C4-2B (cell line): ENCODE measurements around the gene PRKD2.

Source experiments
- ZFX ChIP-seq: fragments of 450-650 bp; IDR thresholded peaks from 2 replicates; pipeline ENCODE4 v1.6.1; 2017
- TF ChIP-seq, protein P1 (sequence below): fragments of 450-650 bp; conservative IDR thresholded peaks from 2 replicates; pipeline ENCODE4 v1.5.1; 2017; ENCODE audit warnings: mild to moderate bottlenecking

DNA sequence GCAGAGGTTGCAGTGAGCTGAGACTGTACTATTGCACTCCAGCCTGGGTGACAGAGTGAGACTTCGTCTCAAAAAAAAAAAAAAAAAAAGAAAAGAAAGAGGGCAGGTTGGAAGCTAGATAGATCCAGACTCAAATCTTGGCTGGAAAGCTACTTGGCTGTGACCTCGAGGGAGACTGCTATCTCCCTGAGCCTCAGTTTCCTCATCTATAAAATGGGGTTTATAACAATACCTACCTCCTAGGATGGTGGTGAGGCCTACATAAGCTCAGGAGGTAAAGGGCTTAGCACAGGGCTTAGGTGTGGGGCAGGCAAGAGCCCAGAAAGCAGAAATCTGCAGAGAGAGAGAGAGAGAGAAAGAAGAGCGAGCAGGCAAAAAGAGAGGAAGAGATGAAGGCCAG lies 31.7 kb downstream of the PRKD2 start:
- TF ChIP-seq, protein P1, sequence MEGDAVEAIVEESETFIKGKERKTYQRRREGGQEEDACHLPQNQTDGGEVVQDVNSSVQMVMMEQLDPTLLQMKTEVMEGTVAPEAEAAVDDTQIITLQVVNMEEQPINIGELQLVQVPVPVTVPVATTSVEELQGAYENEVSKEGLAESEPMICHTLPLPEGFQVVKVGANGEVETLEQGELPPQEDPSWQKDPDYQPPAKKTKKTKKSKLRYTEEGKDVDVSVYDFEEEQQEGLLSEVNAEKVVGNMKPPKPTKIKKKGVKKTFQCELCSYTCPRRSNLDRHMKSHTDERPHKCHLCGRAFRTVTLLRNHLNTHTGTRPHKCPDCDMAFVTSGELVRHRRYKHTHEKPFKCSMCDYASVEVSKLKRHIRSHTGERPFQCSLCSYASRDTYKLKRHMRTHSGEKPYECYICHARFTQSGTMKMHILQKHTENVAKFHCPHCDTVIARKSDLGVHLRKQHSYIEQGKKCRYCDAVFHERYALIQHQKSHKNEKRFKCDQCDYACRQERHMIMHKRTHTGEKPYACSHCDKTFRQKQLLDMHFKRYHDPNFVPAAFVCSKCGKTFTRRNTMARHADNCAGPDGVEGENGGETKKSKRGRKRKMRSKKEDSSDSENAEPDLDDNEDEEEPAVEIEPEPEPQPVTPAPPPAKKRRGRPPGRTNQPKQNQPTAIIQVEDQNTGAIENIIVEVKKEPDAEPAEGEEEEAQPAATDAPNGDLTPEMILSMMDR, result no peak
- TF ChIP-seq ZFX, result no peak
